PC-9 (cell line): ENCODE data around the gene MRPL40. TPM values are rescaled to one million over a fixed set of nuclear protein-coding genes. Genes with fewer than 3 reads are reported as not detected.

Experiments
- BruUV-seq: library from RNA; stranded (reverse); fragments of 400-500 nt; replicated peaks from 2 replicates; lab custom pipeline; 2021; lab: Mats Ljungman, UMichigan
- CTCF ChIA-PET: fragments of 300-600 bp; sonication (Branson Sonifier 250); formaldehyde crosslinking; loops from one replicate; lab custom pipeline; 2022; ENCODE audit warnings: antibody characterized with exemption; lab: Charles Lee
- POLR2A ChIA-PET: fragments of 300-600 bp; sonication (Branson Sonifier 250); formaldehyde crosslinking; loops from one replicate; lab custom pipeline; 2022; ENCODE audit warnings: antibody characterized with exemption; ENCODE audit not compliant: unreplicated experiment; lab: Charles Lee
- DNase-seq, 2 experiments: peaks; one replicate each; pipeline versions ENCODE4 v3.0.0 to v3.0.0-alpha.2; 2015 to 2022; ENCODE audit warnings: mixed read lengths in 1 of 2
- H2AFZ ChIP-seq: fragments of 200-600 bp; sonication (generic); 2 replicates; pipeline ENCODE4 v1.8.1; 2017; ENCODE audit warnings: antibody characterized with exemption
- H3F3A ChIP-seq: fragments of 200-600 bp; sonication (generic); 2 replicates; pipeline ENCODE4 v1.8.1; 2017; ENCODE audit warnings: antibody characterized with exemption, mild to moderate bottlenecking, low read depth; ENCODE audit not compliant: insufficient read depth
- H3K27ac ChIP-seq: fragments of 200-600 bp; sonication (generic); 2 replicates; pipeline ENCODE4 v1.6.1; 2016; ENCODE audit warnings: mixed run types
- H3K27me3 ChIP-seq: fragments of 200-600 bp; sonication (generic); 2 replicates; pipeline ENCODE4 v1.6.1; 2016; ENCODE audit warnings: low read depth, mixed run types; ENCODE audit not compliant: insufficient read depth
- H3K36me3 ChIP-seq: fragments of 200-600 bp; sonication (generic); 2 replicates; pipeline ENCODE4 v1.6.1; 2016; ENCODE audit warnings: low read depth, mixed run types
- H3K4me1 ChIP-seq: fragments of 200-600 bp; sonication (generic); replicated peaks from 2 replicates; pipeline ENCODE4 v1.6.1; 2016; ENCODE audit warnings: mixed run types; ENCODE audit not compliant: insufficient read depth
- H3K4me2 ChIP-seq: fragments of 200-600 bp; sonication (generic); 2 replicates; pipeline ENCODE4 v1.6.1; 2017; ENCODE audit warnings: mixed run types
- H3K4me3 ChIP-seq: fragments of 200-600 bp; sonication (generic); 2 replicates; pipeline ENCODE4 v1.6.1; 2016; ENCODE audit warnings: mixed run types
- H3K79me2 ChIP-seq: fragments of 200-600 bp; sonication (generic); 2 replicates; pipeline ENCODE4 v1.6.1; 2017; ENCODE audit warnings: low read depth, mixed run types
- H3K9me2 ChIP-seq: fragments of 200-600 bp; sonication (generic); 2 replicates; pipeline ENCODE4 v1.8.1; 2017; ENCODE audit warnings: mild to moderate bottlenecking; ENCODE audit not compliant: insufficient read depth
- H3K9me3 ChIP-seq: fragments of 200-600 bp; sonication (generic); 2 replicates; pipeline ENCODE4 v1.8.1; 2016; ENCODE audit warnings: low read depth; ENCODE audit not compliant: insufficient read depth
- H4K20me1 ChIP-seq: fragments of 200-600 bp; sonication (generic); 2 replicates; pipeline ENCODE4 v1.8.1; 2017; ENCODE audit not compliant: insufficient read depth
- CTCF ChIP-seq: fragments of 200-600 bp; sonication (generic); conservative IDR thresholded peaks from 2 replicates; pipeline ENCODE4 v1.6.1; 2017; ENCODE audit warnings: mixed run types, antibody characterized with exemption, mild to moderate bottlenecking, moderate library complexity
- EZH2 ChIP-seq: fragments of 200-600 bp; sonication (generic); IDR thresholded peaks from 2 replicates; pipeline ENCODE4 v1.8.0; 2017; ENCODE audit warnings: antibody characterized with exemption, low read depth
- intact Hi-C: fragments of 100-400 bp; cut with micrococcal nuclease; formaldehyde crosslinking; loops from one replicate; pipeline ENCODE4 v1.10.0; 2022; ENCODE audit not compliant: unreplicated experiment
- total RNA-seq: library from RNA; stranded (reverse); gene quantifications from 2 replicates; pipeline ENCODE4 v1.2.3, GENCODE V29; 2021

Gene MRPL40
- total RNA-seq, 1 experiment from 2014 or later: 25.1 TPM

DNA sequence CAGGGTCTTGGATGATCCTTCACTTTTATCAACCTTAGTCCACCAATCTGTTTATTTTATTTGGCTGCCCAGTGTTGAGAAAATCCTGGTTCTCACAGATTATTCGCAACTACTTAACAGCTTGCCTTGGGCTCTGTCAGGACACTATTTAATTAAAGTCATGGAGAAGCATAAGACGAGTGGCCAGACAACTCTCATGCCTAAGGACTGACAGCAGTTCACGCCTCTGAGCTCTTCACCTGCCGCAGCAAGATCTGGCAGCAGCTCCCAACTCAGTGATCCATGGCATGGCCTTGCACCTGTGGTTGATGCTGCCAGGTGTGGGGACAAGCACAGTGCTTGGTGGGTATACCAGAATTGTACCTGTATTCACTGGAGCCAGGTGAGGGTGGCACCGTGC is 38.6 kb upstream of the MRPL40 start:
- no peak overlapping the region for H3K4me3 ChIP-seq
- H3K79me2 ChIP-seq: no peaks in the 10 kb centered on the region
- intact Hi-C loops: no loop called here
- no peak overlapping the region for H2AFZ ChIP-seq
- no peak overlapping the region for H3K4me2 ChIP-seq
- ChIA-PET CTCF (no interaction called here), POLR2A (no interaction called here)
- no peak for TF ChIP-seq CTCF
- no peak for TF ChIP-seq EZH2
- H3K9me2 ChIP-seq: no peaks in the 10 kb centered on the region
- BruUV-seq: no TSS peak
- no peaks in the 10 kb centered on the region for H3K36me3 ChIP-seq
- H3K27ac ChIP-seq: no peak overlapping the region
- no peaks in the 10 kb centered on the region for H3K27me3 ChIP-seq
- no peaks in the 10 kb centered on the region for H3K4me1 ChIP-seq
- no peak for DNase-seq
- H4K20me1 ChIP-seq: no peaks in the 10 kb centered on the region
- H3K9me3 ChIP-seq: no peaks in the 10 kb centered on the region
- no peaks in the 10 kb centered on the region for H3F3A ChIP-seq

- Histone ChIP-seq H3K27ac (no peak overlapping the region), H3K36me3 (no peaks in the 10 kb centered on the region), H4K20me1 (no peaks in the 10 kb centered on the region), H3K79me2 (no peaks in the 10 kb centered on the region), H2AFZ (no peak overlapping the region), H3K27me3 (no peaks in the 10 kb centered on the region), H3K4me1 (no peaks in the 10 kb centered on the region), H3K4me2 (no peak overlapping the region), H3K9me3 (no peaks in the 10 kb centered on the region), H3K4me3 (no peak overlapping the region), H3F3A (no peaks in the 10 kb centered on the region), H3K9me2 (no peaks in the 10 kb centered on the region)
- TF ChIP-seq EZH2: no peak
- TF ChIP-seq CTCF: no peak
- no peak for DNase-seq
- POLR2A ChIA-PET: no interaction called here
- CTCF ChIA-PET: no interaction called here
- no TSS peak for BruUV-seq
- intact Hi-C loops: loop anchor here (5.0 kb wide), 1 partner anchor 217 kb away; the partner anchor contains the start of gene SLC25A1
Observed at GRCh38 chr22:19394274-19395050, 37.9 kb upstream of the MRPL40 start.

DNA sequence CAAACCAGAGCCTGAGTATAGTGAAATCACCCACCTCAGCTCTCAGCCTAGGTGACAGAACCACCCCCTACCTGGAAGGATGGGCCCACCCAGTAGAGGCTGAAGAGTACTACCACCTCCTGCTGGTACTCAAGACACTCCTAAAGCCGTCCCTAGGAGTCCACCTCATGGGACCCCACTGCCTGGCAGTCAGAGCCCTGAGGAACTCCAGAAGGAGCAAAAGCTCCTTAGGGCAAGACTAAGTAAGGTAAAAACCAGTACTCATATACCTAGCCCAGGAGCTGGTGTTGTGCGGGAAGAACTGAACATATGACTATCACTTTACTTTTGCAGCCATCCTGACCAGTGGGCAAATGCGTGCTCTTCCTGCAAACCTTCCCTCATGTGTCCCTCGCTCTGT is 37.1 kb upstream of the MRPL40 start:
- no peak for TF ChIP-seq CTCF
- TF ChIP-seq EZH2: no peak
- no peaks in the 10 kb centered on the region for H3K4me1 ChIP-seq
- H3K4me3 ChIP-seq: no peak overlapping the region
- no peak overlapping the region for H2AFZ ChIP-seq
- ChIA-PET POLR2A (no interaction called here), CTCF (no interaction called here)
- no peaks in the 10 kb centered on the region for H3K9me2 ChIP-seq
- no peaks in the 10 kb centered on the region for H3K27me3 ChIP-seq
- H3K36me3 ChIP-seq: no peaks in the 10 kb centered on the region
- DNase-seq: no peak
- no peaks in the 10 kb centered on the region for H3F3A ChIP-seq
- H4K20me1 ChIP-seq: no peaks in the 10 kb centered on the region
- no peaks in the 10 kb centered on the region for H3K9me3 ChIP-seq
- no peak overlapping the region for H3K4me2 ChIP-seq
- intact Hi-C loops: loop anchor here (5.0 kb wide), 1 partner anchor 218 kb away; the partner anchor contains the start of gene SLC25A1
- BruUV-seq: no TSS peak
- no peak overlapping the region for H3K27ac ChIP-seq
- H3K79me2 ChIP-seq: no peaks in the 10 kb centered on the region
